Stimulated activated CD8-positive, alpha-beta memory T cell treated with anti-CD3 and anti-CD28 coated beads, Interleukin-7, amount 100 ng/mL, for 1 hour (primary cell): ENCODE results near the gene PCP4L1.
"Not testable (repeated sequence)": the region's sequence is repeated elsewhere in the genome, so short reads cannot be mapped to it uniquely, and the experiment has no call there.

ENCODE experiments used
- DNase-seq, 2 donors: peaks; one replicate each; pipeline ENCODE4 v3.0.0-alpha.2; 2020; ENCODE audit warnings: low read depth in 2 of 2

Gene PCP4L1

DNA sequence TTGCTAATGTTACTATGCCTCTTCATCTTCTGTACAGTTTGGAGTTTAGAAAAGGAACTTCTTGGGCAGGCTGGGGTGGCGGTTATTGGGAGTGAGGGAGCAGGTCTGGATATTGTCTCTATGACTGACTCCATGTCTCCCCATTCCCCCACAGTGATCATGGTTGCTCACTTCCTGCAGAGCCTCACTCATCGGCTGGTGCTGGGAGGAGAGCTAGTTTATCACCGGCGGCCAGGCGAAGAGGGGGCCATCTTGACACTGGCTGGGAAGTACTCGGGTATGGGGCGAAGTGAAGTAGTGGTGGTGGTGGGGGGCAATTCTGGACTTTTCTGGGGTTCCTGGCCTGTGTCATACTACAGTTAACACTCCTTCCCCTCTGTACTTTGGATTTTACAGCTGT, 30.5 kb upstream of the PCP4L1 start:
- DNase-seq: no peak

DNA sequence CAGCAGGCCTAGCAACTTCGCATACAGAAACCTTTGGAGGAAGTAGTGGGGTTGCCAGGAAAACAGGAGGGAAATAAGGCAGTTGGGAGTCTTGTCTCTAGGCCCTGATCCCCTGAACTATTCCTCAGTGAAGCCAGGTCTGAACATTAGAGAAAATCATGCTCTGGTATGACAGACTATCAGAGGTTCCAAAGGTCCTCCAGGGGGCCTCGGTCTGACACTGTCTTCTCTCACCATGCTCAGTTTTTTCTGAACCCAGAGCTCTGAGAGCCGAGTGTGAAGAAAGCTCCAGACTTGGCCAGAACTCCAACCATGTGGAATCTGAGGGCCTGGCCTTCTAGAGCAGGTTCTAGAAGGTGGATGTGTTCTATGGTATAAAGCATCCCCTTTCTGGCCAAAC, 28.6 kb upstream of the PCP4L1 start:
- DNase-seq: no peak

DNA sequence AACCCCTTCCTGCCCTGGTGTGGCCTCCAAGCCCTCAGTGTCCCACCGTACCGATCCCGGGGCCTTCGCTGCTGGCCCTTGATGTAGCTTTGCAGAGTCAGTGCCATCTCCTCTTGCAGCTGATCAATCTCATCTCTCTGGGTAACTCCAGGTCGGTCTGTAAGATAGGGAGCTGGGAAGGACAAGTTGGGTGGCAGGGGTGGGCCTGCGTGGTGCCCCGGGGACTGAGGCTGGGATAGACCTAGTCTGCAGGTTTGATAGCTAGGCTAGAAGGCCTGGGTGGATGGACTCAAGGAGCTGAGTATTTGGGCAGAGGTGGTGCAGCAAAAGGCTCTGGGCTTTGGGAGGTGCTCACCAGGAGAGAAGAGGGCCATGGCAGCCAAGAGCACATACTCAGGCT, 27.8 kb upstream of the PCP4L1 start:
- DNase-seq: no peak

DNA sequence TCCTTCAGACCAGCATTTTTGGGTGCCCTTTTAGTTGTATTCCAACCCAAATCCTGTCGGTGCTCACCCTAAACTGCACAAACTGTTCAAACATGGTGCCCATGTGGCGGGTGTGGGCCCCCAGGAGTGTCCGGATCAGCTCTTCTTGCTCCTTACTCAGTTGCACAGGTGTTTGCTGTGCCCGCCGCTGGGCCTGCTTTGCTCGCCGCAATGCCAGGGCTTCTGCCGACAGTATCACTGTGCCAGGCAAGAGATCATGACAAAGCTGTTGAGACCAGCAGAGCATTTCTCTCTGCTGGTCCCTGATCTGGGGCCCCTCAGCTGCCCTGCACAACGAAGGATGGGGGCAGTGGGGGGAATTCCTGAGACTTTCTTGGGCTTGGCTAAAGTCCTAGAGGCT, 25.4 kb upstream of the PCP4L1 start:
- DNase-seq: no peak

DNA sequence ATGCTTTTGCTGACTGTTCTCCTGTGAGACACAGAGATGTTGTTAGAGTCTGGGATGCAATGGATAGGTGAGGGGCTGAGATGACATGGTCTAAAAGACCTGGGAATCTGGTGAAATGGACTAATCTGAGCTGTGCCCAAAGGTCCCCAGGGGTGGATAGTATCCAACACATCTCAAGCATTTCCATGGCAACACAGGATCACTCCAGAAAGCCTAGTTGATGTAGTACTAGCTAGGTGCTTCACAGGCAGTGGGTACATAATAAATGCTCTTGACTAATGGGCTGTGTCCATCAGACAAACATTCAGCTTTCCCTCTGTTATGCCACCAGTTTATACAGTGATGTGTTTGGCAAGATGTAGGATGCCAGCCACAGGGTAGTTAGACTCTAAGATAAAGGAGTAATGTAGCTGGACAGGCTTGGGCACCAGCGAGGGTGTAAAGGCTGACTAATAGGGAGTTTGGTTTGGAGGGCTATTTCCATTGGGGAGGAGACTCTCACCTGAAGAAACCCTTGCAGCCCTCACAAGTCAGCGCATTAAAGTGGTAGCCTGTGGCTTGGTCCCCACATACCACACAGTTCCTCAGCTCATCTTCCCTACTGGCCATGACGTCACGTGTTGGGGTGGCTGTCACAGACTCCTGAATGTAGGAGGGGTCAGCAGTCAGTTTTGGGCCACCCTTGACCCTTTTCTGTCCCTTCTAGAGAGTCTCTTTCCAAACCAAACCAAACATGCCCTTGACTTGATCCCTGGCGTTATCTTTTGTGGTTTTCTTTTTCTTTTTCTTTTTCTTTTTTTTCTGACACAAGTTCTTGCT, 22.4 kb upstream of the PCP4L1 start:
- DNase-seq: no peak

DNA sequence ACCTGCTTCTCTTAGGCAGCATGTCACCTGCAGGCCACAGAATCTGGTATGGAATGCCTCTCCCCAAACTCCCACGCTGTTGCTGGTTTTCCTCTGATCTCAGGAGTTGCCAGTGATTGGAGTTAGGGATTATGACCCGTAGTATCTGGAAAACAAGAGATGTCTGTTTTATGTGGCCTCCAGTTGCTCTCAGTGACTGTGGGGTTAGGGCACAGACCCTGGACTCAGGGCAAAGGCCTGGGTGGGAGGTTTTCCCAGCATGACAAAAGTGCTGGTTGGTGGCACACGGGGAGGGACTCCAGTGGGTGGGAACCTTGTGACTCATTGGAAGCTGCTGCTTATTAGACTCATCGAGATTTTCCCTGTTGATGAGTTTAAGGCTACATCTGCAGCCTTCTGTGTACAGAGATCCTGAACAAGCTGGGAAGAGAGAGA, 20.5 kb upstream of the PCP4L1 start, which contains the start of gene NR1I3:
Gene NR1I3, minus strand, starts transcription at position 165 of the 435 bp plus-strand sequence. CDS start 1,638 bp downstream, outside the sequence.
- no peak for DNase-seq

DNA sequence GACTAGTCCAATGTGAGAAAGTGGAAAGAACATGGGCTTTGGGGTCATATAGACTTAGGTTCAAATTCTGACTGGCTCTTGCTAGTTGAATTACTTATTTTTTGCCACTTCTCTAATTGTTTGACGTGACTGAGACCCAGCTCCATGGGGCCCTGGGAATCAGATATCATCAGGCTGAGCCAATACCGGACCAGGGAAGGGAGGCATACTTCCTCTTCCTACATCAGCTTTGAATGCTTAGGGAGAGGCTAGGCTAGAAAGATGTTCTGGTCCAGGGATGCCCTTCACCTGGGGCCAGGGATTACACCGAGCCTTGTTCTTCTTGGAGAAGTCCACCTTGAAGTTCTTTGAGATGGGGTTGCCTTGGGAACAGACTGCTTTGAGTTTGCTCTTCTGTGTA, 16.9 kb upstream of the PCP4L1 start:
- no peak for DNase-seq

DNA sequence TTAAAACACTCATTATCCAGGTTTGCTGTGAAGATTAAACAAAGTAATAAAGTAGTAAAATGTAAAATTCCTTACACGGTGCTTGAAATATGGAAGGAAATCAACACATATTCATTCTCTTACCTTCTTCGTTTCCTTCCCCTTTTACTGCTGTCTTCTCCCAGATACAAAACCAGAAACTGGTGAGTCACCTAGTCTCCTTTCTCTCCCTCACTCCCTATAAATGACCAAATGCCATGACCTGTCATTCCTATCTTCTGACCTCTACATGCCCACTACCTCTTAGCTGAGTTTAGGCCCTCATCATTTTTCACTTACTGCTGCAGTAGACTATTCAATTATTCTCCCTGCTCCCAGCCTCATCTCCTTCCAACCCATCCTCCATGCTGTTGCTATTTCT, 16.2 kb upstream of the PCP4L1 start:
- no peak for DNase-seq

DNA sequence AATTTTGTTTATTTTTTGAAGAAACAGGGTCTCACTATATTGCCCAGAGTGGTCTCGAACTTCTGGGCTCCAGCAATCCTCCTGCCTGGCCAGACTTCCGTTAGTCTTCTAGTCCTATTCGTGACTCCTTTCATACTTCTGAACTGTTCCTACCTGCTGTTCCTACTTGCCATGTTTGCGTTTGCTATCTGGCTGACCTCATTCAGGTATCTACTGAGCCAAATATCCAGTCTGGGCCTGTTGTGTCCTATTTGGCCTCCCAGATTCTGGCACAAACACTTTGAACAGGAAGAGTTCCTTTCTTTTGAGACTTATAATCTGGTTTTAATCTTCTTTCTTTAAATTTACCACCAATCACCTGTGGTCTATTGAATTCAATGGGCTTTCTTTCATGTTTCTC, 13.7 kb upstream of the PCP4L1 start:
- DNase-seq: no peak

DNA sequence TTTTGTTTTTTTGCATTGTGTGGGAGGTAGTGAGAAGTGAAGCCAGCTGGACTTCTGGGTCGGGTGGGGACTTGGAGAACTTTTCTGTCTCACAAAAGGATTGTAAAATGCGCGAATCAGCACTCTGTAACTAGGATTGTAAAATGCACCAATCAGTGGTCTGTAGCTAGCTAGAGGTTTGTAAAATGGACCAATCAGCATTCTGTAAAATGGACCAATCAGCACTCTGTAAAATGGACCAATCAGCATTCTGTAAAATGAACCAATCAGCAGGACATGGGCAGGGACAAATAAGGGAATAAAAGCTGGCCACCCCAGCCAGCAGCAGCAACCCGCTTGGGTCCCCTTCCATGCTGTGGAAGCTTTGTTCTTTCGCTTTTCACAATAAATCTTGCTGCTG, 8.4 kb upstream of the PCP4L1 start:
- DNase-seq: not testable (repeated sequence)

DNA sequence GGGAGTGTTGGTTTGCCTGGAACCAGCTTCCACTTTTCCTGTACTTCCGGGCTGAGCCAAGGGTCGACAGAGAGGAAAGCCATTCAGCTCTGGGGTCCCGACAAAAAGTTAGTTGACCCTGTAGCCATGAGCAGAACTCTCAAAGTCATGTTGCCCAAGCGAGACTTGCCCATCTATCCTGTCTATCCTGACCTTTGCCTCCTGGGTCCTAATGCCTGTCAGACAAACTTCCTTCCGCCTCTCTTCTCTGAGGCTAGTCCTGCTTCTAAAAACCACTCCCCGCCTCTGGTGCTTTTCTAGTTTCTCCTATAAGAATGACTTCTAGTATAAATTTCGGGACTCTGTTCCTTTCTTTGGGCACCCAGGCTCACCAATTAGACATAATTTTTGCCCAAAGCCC, 7.7 kb upstream of the PCP4L1 start:
- DNase-seq: no peak

DNA sequence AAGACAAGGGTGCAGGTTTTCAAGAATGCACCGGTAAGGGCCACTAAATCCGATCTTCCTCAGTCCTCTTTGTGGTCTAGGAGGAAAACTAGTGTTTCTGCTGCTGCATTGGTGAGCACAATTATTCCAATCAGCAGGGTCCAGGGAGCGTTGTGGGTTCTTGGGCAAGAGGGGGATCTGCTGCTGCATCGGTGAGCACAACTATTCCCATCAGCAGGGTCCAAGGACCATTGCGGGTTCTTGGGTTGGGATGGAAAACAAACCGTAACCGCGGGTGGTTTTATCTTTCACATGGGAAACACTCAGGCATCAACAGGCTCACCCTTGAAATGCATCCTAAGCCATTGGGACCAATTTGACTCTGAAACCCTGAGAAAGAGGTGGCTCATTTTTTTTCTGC, 7.0 kb upstream of the PCP4L1 start:
- DNase-seq: no peak

DNA sequence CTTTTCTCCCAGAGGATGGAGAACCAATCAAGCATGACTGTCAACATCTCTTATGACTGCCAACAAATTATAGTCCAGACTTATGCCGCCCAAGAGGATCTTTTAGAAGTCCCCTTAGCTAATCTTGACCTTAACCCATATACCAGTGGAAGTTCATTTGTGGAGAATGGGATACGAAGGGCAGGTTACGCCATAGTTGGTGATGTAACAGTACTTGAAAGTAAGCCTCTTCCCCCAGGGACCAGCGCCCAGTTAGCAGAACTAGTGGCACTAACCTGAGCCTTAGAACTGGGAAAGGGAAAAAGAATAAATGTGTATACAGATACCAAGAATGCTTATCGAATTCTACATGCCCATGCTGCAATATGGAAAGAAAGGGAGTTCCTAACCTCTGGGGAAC, 3.2 kb upstream of the PCP4L1 start:
- DNase-seq: not testable (repeated sequence)

DNA sequence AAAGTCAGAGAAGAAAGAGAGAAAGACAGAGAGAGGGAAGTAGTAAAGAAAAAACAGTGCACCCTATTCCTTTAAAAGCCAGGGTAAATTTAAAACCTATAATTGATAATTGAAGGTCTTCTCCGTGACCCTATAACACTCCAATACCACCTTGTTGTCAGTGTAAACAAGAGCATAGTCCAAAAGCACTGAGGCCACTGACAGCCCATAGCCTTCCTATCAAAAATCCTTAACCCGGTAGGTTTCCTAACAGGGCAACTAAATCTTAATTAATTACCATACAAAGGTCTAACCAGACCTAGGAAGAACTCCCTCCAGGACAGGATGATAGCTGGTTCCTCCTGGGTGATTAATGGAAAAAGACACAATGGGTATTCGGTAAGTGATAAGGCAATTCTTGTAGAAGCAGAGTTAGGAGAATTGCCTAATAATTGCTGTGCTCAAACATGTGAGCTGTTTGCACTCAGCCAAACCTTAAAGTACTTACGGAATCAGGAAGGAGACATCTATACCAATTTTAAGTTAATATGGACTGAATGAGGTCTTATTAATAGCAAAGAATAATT, 2.5 kb upstream of the PCP4L1 start:
- not testable (repeated sequence) for DNase-seq

DNA sequence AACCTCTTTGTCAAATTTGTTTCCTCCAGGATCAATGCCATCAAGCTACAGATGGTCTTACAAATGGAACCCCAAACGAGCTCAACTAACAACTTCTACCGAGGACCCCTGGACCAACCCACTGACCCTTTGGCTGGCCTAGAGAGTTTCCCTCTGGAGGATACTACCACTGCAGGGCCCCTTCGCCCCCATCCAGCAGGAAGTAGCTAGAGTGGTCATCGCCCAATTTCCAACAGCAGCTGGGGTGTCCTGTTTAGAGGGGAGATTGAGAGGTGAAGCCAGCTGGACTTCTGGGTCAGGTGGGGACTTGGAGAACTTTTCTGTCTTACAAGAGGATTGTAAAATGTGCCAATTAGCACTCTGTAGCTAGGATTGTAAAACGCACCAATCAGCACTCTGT, 1.4 kb upstream of the PCP4L1 start:
- not testable (repeated sequence) for DNase-seq

DNA sequence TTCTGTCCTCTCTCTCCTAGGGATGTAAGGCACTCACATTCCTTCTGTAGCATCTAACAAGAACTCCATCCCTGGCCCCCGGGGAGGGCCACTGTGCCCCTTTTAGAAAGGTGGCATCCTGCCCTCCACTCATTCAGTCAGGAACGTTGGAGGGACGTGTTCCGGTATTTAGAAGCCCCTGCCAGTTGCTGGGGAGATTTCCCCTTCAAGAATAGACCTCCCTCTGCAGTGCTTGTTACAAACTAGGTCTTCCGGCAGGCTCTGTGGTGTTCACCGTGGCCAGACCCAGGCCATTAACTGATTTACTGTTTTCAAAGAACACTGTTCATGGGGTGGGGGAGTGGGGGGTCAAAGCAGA, 779 bp downstream of the PCP4L1 start:
- no peak for DNase-seq

DNA sequence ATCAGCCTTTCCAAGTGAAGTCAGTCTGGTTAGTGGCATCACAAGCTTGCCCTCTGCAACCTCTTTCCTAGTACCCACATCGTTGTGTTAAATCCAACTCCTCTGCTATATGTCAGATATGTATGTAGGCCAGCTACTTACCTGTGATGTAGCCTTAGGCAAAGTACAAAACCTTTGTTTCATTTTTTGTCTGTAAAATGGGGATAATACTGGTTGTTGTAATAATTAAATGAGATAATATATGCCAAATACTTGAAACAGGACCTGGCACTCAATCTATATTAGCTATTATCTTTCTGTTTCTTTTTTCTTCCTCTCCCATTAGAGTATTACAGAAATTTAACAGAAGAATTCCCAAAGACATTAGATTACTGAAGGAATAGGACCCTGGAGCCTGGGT, 1.2 kb downstream of the PCP4L1 start:
- no peak for DNase-seq

DNA sequence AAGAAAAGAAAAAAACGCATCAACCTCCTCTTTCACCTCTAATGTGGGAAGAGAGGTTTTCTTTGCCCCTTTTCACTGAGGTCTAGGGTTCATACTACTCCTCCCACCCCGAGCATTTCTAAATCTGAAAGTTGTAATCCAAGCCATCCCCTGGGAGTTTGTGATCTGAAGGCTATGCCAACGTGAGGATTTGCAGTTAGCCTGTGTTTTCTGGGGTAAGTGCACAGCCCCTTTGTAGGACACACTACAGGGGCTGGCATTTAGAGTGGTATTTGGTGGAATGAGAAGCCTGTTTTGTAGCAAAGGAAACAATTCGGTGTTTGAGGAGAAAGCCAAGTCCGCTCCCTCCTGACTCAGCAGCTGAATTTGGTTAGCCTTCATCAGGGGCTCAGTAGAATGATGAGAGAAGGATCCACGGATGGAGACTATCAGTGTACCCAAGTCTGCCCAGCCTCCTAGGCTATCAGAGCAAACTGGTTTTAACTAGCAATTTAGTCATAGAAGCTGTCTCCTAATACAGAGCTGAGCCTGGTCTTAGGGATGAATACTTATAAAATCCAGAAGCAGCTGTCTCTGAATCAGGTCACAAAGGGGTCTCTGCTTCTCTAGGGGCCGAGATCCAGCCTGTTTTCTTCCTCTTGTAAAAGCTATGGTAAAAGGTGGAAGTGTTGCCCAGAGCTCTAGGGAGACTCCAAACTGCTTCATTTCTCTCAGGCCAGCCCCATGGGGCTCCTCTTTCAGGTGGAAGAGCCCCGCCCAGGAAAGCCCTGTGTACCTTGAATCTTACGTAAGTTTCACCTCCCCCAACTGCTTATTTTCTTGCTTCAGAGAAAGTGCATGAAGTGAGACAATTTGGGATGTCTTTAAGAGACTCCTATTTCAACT, 2.1 kb downstream of the PCP4L1 start:
- no peak for DNase-seq

DNA sequence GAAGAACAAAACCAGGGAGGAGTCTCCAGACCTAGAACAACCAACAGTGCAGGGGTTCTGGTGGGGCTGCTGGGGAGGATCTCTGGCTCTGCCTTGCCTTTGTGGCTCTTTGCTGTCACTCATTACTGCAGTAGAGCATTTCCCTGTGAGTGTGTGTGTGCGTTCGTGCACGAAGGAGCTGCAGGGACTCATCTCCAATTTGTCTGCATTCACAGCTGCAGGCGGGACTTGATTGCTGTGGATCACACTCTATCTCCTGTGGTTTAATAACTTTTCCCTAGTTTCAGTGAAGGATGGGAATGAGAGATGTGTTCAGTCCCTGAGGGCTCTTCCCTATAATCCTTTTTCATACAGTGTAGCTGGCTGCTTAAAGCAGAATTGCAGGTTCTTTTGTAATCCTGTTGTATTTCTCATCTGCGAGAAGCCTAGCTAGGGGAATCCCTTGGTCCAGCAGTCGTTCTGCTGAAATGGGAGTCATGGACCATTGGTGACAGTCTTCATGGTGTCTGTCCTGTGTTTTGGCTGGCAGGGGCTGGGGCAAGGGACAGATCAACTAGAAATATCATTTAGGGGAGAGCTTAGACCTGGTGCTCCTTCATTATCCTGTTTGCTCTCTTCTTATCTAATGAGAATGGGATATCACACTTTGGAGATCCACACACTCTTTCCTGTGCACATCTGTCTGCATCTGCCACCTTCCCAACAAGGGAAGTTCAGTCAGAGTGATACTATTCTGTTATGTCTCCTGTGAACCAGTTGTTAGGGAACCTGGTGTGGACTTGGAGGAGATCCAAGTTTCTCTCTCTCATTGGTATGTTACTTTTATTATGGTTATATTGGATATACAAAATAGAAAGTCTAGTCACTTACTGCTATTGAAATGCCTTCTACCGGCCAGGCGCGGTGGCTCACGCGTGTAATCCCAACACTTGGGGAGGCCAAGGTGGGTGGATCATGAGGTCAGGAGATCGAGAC, 3.0 kb downstream of the PCP4L1 start:
- no peak for DNase-seq

DNA sequence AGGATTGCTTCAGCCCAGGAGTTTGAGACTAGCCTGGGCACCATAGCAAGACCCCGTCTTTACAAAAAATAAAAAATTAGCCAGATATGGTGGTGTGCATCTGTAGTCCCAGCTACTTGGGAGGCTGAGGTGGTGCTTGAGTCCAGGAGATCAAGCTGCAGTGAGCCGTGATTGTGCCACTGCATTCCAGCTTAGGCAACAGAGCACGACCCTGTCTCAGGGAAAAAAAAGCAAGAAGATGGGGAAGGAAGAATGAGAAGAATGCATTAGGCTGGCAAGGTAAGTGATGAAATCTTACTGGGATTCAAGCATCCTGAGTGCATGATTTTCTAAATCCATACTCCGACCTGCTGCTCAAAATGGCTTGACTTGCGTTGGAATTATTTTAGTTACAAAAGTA, 6.8 kb downstream of the PCP4L1 start:
- no peak for DNase-seq

DNA sequence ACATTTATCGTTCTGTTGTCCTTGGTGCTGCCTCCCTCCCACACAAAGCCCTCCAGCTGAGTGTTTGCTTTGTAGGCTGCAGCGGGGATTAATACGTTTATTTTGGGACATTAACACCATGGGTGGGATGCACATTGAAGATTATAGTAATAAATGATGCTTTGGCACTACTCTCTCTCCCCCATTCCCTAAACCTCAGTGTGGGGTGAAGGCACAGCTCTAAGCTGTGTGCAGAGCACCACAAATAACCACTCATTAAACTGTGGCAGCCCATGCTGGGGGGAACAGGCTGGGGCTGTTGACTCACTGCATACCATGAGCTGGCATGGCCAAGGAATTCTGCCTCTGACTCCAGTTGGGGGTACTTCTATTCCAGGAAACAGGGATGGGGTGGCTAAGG, 7.7 kb downstream of the PCP4L1 start:
- DNase-seq: no peak
